HepG2 (cell line): ENCODE results near the gene ARHGEF1. TPM values are rescaled to one million over a fixed set of nuclear protein-coding genes. Genes with fewer than 3 reads are reported as not detected.

Source experiments
- ATAC-seq: fragments of 200-7000 bp; cut with Tn5 transposase; 3 replicates; pipeline ENCODE4 v1.9.1; 2020; ENCODE audit warnings: mild to moderate bottlenecking, moderate library complexity
- BruUV-seq: library from RNA; stranded (reverse); fragments of 400-500 nt; replicated peaks from 2 replicates; lab custom pipeline; 2021; lab: Mats Ljungman, UMichigan
- CTCF ChIA-PET: fragments of 300-600 bp; formaldehyde crosslinking; extraction: SDS; loops from one replicate; lab custom pipeline; 2021; ENCODE audit warnings: low total read pairs, inconsistent platforms, low intra/inter-chr PET ratio; lab: Yijun Ruan, JAX
- POLR2A ChIA-PET: fragments of 350-600 bp; sonication (Branson Sonifier 250); formaldehyde crosslinking; loops from one replicate; lab custom pipeline; 2020; ENCODE audit warnings: antibody characterized with exemption, inconsistent platforms; lab: Yijun Ruan, JAX
- DNase-seq: peaks from one replicate; pipeline ENCODE4 v3.0.0-alpha.2; 2015; ENCODE audit warnings: low spot score
- FAIRE-seq: peaks from 3 replicates; lab custom pipeline; 2011; peaks lifted over from hg19 to GRCh38; lab: Jason Lieb, UNC
- H2AFZ ChIP-seq: one replicate; pipeline ENCODE4 v1.6.1; 2011; ENCODE audit warnings: low read length, inconsistent platforms
- H3K27ac ChIP-seq: fragments of 300-600 bp; 3 replicates; pipeline ENCODE4 v1.8.0; 2011; ENCODE audit warnings: mixed run types, mild to moderate bottlenecking, mixed read lengths, low read length, inconsistent platforms; ENCODE audit not compliant: insufficient read depth; ENCODE audit errors: extremely low read length
- H3K27me3 ChIP-seq, 2 experiments: fragments of 200-600 bp in 1 of 2; 2 replicates in 1 of 2; 3 replicates in 1 of 2; pipeline versions ENCODE4 v1.6.0 to v1.8.0; 2011; ENCODE audit warnings: low read length in 2 of 2, mild to moderate bottlenecking in 2 of 2, moderate library complexity in 2 of 2, inconsistent platforms in 1 of 2; ENCODE audit not compliant: insufficient read depth in 2 of 2, control insufficient read depth in 1 of 2
- H3K36me3 ChIP-seq, 2 experiments: fragments of 200-600 bp in 1 of 2; replicated peaks in 1 of 2; 2 replicates in 1 of 2; 3 replicates in 1 of 2; pipeline versions ENCODE4 v1.5.1 to v1.8.0; 2011; ENCODE audit warnings: low read length in 2 of 2, inconsistent platforms in 1 of 2; ENCODE audit not compliant: insufficient read depth in 2 of 2, control insufficient read depth in 1 of 2
- H3K4me1 ChIP-seq: 2 replicates; pipeline ENCODE4 v1.5.1; 2012; ENCODE audit warnings: low read length, inconsistent platforms; ENCODE audit not compliant: insufficient read depth
- H3K4me2 ChIP-seq: 2 replicates; pipeline ENCODE4 v1.6.0; 2011; ENCODE audit warnings: low read depth, low read length, inconsistent platforms
- H3K4me3 ChIP-seq, 3 experiments: fragments of 200-600 bp in 1 of 3; sonication (generic), shearing (Covaris generic) in 1 of 3; replicated peaks in 1 of 3; 2 replicates each; pipeline ENCODE4 v1.5.1; 2011 to 2016; ENCODE audit warnings: low read length in 3 of 3, inconsistent platforms in 2 of 3, low read depth in 2 of 3, mild to moderate bottlenecking in 2 of 3, control low read depth in 1 of 3, mixed read lengths in 1 of 3; ENCODE audit not compliant: insufficient read depth in 1 of 3
- H3K79me2 ChIP-seq: one replicate; pipeline ENCODE4 v1.6.1; 2011; ENCODE audit warnings: low read length, inconsistent platforms; ENCODE audit not compliant: insufficient read depth
- H3K9ac ChIP-seq: 2 replicates; pipeline ENCODE4 v1.6.0; 2011; ENCODE audit warnings: mild to moderate bottlenecking, low read depth, low read length, inconsistent platforms; ENCODE audit not compliant: insufficient read depth
- H3K9me3 ChIP-seq: 2 replicates; pipeline ENCODE4 v1.5.1; 2012; ENCODE audit warnings: mild to moderate bottlenecking, low read length
- H4K20me1 ChIP-seq: 2 replicates; pipeline ENCODE4 v1.6.0; 2011; ENCODE audit warnings: inconsistent platforms, mild to moderate bottlenecking, low read length, moderate library complexity; ENCODE audit not compliant: insufficient read depth
- AGO2 ChIP-seq: fragments of 200-400 bp; formaldehyde crosslinking; optimal IDR thresholded peaks from 2 replicates; pipeline ENCODE3; 2017; ENCODE audit warnings: mild to moderate bottlenecking, low read depth, low read length, moderate library complexity
- CREM ChIP-seq, 2 experiments: sonication (generic) in 1 of 2; formaldehyde crosslinking in 1 of 2; IDR thresholded peaks; 2 replicates each; pipeline versions ENCODE4 v1.4.0 to v1.6.1; 2016 to 2020; ENCODE audit warnings: antibody characterized with exemption in 1 of 2, mild to moderate bottlenecking in 1 of 2, missing genetic modification reagents in 1 of 2
- ERF ChIP-seq: IDR thresholded peaks from 2 replicates; pipeline ENCODE4 v1.6.1; 2018; ENCODE audit warnings: missing biosample characterization, missing genetic modification reagents
- ETV6 ChIP-seq: sonication (generic); formaldehyde crosslinking; conservative IDR thresholded peaks from 2 replicates; pipeline ENCODE4 v1.4.0; 2020; ENCODE audit warnings: missing genetic modification reagents
- HMGA1 ChIP-seq: sonication (generic); formaldehyde crosslinking; conservative IDR thresholded peaks from 2 replicates; pipeline ENCODE4 v1.4.0; 2020; ENCODE audit warnings: missing genetic modification reagents
- HOXA5 ChIP-seq: sonication (generic); formaldehyde crosslinking; IDR thresholded peaks from 2 replicates; pipeline ENCODE4 v1.4.0; 2020; ENCODE audit warnings: missing genetic modification reagents
- IKZF1 ChIP-seq: fragments of 450-650 bp; IDR thresholded peaks from 2 replicates; pipeline ENCODE4 v1.7.1; 2016
- NFKB2 ChIP-seq: sonication (generic); formaldehyde crosslinking; IDR thresholded peaks from 2 replicates; pipeline ENCODE4 v1.4.0; 2020; ENCODE audit warnings: missing genetic modification reagents, borderline replicate concordance
- NR0B2 ChIP-seq: sonication (generic); formaldehyde crosslinking; IDR thresholded peaks from 2 replicates; pipeline ENCODE4 v1.4.0; 2020; ENCODE audit warnings: mild to moderate bottlenecking, missing genetic modification reagents
- NR2F1 ChIP-seq, 2 experiments: fragments of 450-650 bp in 1 of 2; formaldehyde crosslinking in 1 of 2; IDR thresholded peaks; 2 replicates each; pipeline versions ENCODE4 v1.5.0 to v1.6.1; 2016 to 2020; ENCODE audit warnings: mild to moderate bottlenecking in 1 of 2, missing compliant biosample characterization in 1 of 2, missing genetic modification reagents in 1 of 2, moderate library complexity in 1 of 2
- TOE1 ChIP-seq: sonication (generic); formaldehyde crosslinking; IDR thresholded peaks from 2 replicates; pipeline ENCODE4 v1.4.0; 2020; ENCODE audit warnings: mild to moderate bottlenecking, missing genetic modification reagents
- ZEB1 ChIP-seq: IDR thresholded peaks from 2 replicates; pipeline ENCODE4 v1.6.1; 2012; ENCODE audit warnings: mild to moderate bottlenecking, low read depth, inconsistent platforms; ENCODE audit not compliant: insufficient replicate concordance
- ZNF142 ChIP-seq: sonication (generic); formaldehyde crosslinking; IDR thresholded peaks from 2 replicates; pipeline ENCODE4 v1.4.0; 2020; ENCODE audit warnings: missing genetic modification reagents
- ZNF772 ChIP-seq: sonication (generic); formaldehyde crosslinking; IDR thresholded peaks from 2 replicates; pipeline ENCODE4 v1.5.0; 2020; ENCODE audit warnings: mild to moderate bottlenecking, missing genetic modification reagents
- ZNF781 ChIP-seq: sonication (generic); formaldehyde crosslinking; IDR thresholded peaks from 2 replicates; pipeline ENCODE4 v1.5.1; 2020; ENCODE audit warnings: borderline replicate concordance, mild to moderate bottlenecking, missing genetic modification reagents; ENCODE audit errors: not compliant biosample characterization
- WGBS: methylation state at CpG from one replicate; pipeline ENCODE4 v1.1.6; 2017; ENCODE audit warnings: low lambda C conversion rate; 5-methylcytosine and 5-hydroxymethylcytosine counted together
- in situ Hi-C: cut with HindIII; loops from 2 replicates; pipeline ENCODE4 v1.10.0; 2017; ENCODE audit warnings: low pct_unique_long_range_greater_than_20kb; ENCODE audit not compliant: extremely low pct_ligation_motif_present
- intact Hi-C: fragments of 100-400 bp; cut with micrococcal nuclease; formaldehyde crosslinking; loops from one replicate; pipeline ENCODE4 v1.10.0; 2022; ENCODE audit not compliant: unreplicated experiment
- polyA plus RNA-seq, 8 experiments: library from polyadenylated mRNA; depleted of rRNA in 3 of 8; stranded (reverse) in 7 of 8; unstranded in 1 of 8; fragments of >200 nt; fragmentation: Illumina TruSeq in 4 of 8; extraction: Trizol in 4 of 8; gene quantifications; 2 replicates each; pipeline versions ENCODE4 v1.2.1 to v1.2.3, GENCODE V29; 2011 to 2016; ENCODE audit warnings: low read depth in 4 of 8, missing spikeins in 1 of 8, mixed read lengths in 1 of 8; ENCODE audit not compliant: insufficient read depth in 1 of 8
- total RNA-seq, 5 experiments: library from RNA; depleted of rRNA; stranded (reverse); fragments of >200 nt; fragmentation: Illumina TruSeq; extraction: Trizol; gene quantifications; 2 replicates each; pipeline ENCODE4 v1.2.3, GENCODE V29; 2016; ENCODE audit warnings: low read depth in 1 of 5
- TF ChIP-seq, protein P1 (sequence below): sonication (generic); formaldehyde crosslinking; IDR thresholded peaks from 2 replicates; pipeline ENCODE4 v1.8.0; 2022; ENCODE audit warnings: mild to moderate bottlenecking, missing genetic modification reagents, borderline replicate concordance

Gene ARHGEF1
- total and polyA plus RNA-seq, 2 of the 13 experiments (the other 11 are each of a cell fraction or from before 2014, with no cell fraction given) = 33.7 to 34.7 TPM

DNA sequence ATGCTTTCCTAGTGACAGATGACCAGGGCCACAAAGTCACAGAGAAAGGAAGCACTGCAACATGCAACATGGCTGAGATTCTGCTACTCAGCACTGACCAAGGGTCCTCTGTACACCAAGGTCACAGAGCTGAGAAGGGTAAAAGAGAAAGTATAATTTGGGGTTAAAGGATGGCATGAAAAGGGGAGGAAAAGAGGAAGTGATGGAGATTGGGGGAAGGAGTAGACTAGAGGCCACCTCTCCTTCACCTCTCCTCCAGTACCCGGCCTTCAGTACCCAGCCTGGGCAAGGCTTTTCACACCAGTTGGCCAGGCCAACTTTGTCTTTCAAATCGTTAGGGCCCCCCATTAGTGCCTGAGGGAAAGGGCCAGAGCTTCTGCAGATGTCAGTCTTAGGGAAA, 29.2 kb upstream of the ARHGEF1 start (continued):
- TF ChIP-seq, protein P1, sequence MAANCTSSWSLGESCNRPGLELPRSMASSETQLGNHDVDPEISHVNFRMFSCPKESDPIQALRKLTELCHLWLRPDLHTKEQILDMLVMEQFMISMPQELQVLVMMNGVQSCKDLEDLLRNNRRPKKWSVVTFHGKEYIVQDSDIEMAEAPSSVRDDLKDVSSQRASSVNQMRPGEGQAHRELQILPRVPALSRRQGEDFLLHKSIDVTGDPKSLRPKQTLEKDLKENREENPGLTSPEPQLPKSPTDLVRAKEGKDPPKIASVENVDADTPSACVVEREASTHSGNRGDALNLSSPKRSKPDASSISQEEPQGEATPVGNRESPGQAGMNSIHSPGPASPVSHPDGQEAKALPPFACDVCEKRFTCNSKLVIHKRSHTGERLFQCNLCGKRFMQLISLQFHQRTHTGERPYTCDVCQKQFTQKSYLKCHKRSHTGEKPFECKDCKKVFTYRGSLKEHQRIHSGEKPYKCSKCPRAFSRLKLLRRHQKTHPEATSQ (CRISPR knock-in tag) = no peak
- TF ChIP-seq ZNF142 (CRISPR knock-in tag) = no peak
- TF ChIP-seq, all 625 proteins: peak for 0

GRCh38 chr19:41859213-41859617, 23.8 kb upstream of the ARHGEF1 start:
- WGBS = 9% methylated on average over 8 of the region's 8 CpGs
- in situ Hi-C loops (no loop called here), intact Hi-C loops (no loop called here)
- peaks cover 34% of the 10 kb centered on the region for H4K20me1 ChIP-seq
- no peak for ATAC-seq
- CTCF ChIA-PET = interaction anchor here (1.3 kb wide), 1 partner anchor 75 kb away, joined by 4 read pairs; no protein-coding TSS in a partner anchor
- peak overlapping the region; percentile 17 to 99 (median 27); a peak in 3 of 6 replicates for H3K4me3 ChIP-seq
- POLR2A ChIA-PET = interaction anchor here (0.6 to 3.6 kb wide), 15 partner anchors 12 to 1511 kb away, joined by 3 to 72 read pairs (median 4); partner anchors contain the start of genes C19orf47, DMAC2, HNRNPUL1 and PLD3
- FAIRE-seq = no peak
- no peak overlapping the region for H2AFZ ChIP-seq
- H3K4me1 ChIP-seq = peaks cover 38% of the 10 kb centered on the region
- H3K27me3 ChIP-seq = peaks cover 0 to 12% of the 10 kb centered on the region in 2 experiments; a peak in 2 of 5 replicates
- peaks cover 15 to 35% of the 10 kb centered on the region in 2 experiments for H3K36me3 ChIP-seq
- H3K79me2 ChIP-seq = peaks cover 41% of the 10 kb centered on the region
- peak overlapping the region; percentile 40 for H3K9ac ChIP-seq
- no TSS peak for BruUV-seq
- peak overlapping the region; percentile 66 for H3K4me2 ChIP-seq
- H3K27ac ChIP-seq = no peak overlapping the region
- no peak for DNase-seq
- H3K9me3 ChIP-seq = no peaks in the 10 kb centered on the region
- no peak for TF ChIP-seq ERF (CRISPR knock-in tag)
- no peak for TF ChIP-seq AGO2
- TF ChIP-seq NR0B2 = no peak
- no peak for TF ChIP-seq NR2F1 (CRISPR knock-in tag; IDR thresholded peaks at IDR 0.05)
- no peak for TF ChIP-seq HMGA1 (CRISPR knock-in tag)
- TF ChIP-seq IKZF1 = no peak
- no peak for TF ChIP-seq NFKB2
- TF ChIP-seq ZNF781 (CRISPR knock-in tag) = no peak
- TF ChIP-seq CREM (IDR thresholded peaks at IDR 0.05) = no peak
- no peak for TF ChIP-seq CREM (CRISPR knock-in tag; IDR thresholded peaks at IDR 0.05)
- TF ChIP-seq ZEB1 = peak; percentile 50
- no peak for TF ChIP-seq ETV6 (CRISPR knock-in tag)
- no peak for TF ChIP-seq ZNF772
- no peak for TF ChIP-seq HOXA5
- no peak for TF ChIP-seq TOE1
